Stimulated activated naive CD8-positive, alpha-beta T cell treated with anti-CD3 and anti-CD28 coated beads, Interleukin-15, amount 100 ng/mL, for 72 hours (primary cell): Measurements from ENCODE around the gene CMSS1.

Experiments
- ATAC-seq: fragments of 150-1000 bp; cut with Tn5 transposase; 2 replicates; pipeline ENCODE4 v1.10.0; 2021; ENCODE audit warnings: mild to moderate bottlenecking, moderate library complexity
- DNase-seq, 2 donors: peaks; one replicate each; pipeline ENCODE4 v3.0.0; 2021 to 2022
- H3K27ac Mint-ChIP-seq, 2 donors: one replicate each; pipeline ENCODE4 v1.8.0; 2022; ENCODE audit warnings: mild to moderate bottlenecking in 2 of 2, mixed read lengths in 2 of 2, moderate library complexity in 2 of 2
- H3K27me3 Mint-ChIP-seq: one replicate; pipeline ENCODE4 v1.8.0; 2022; ENCODE audit warnings: mixed read lengths
- H3K4me1 Mint-ChIP-seq: one replicate; pipeline ENCODE4 v1.8.0; 2022; ENCODE audit warnings: mild to moderate bottlenecking, mixed read lengths
- H3K4me3 Mint-ChIP-seq, 2 donors: one replicate each; pipeline ENCODE4 v1.8.0; 2022; ENCODE audit warnings: mild to moderate bottlenecking in 2 of 2, mixed read lengths in 2 of 2, moderate library complexity in 1 of 2
- H3K9me3 Mint-ChIP-seq, 2 donors: one replicate each; pipeline ENCODE4 v1.8.0; 2022; ENCODE audit warnings: mixed read lengths in 2 of 2

CMSS1 gene

GRCh38 chr3:100155128-100155527, 337.5 kb downstream of the CMSS1 start:
- peak overlapping the region in 1 of 2 donors; percentile 19 for H3K27ac Mint-ChIP-seq
- peaks cover 17% of the 10 kb centered on the region for H3K4me1 Mint-ChIP-seq
- peaks cover 26 to 36% of the 10 kb centered on the region in 2 donors for H3K9me3 Mint-ChIP-seq
- no peaks in the 10 kb centered on the region for H3K27me3 Mint-ChIP-seq
- DNase-seq, result no peak
- no peak overlapping the region for H3K4me3 Mint-ChIP-seq
- ATAC-seq, result no peak

- Mint-ChIP-seq H3K4me3 (no peak overlapping the region), H3K4me1 (peaks cover 19% of the 10 kb centered on the region), H3K9me3 (peaks cover 26 to 36% of the 10 kb centered on the region in 2 donors), H3K27ac (no peak overlapping the region), H3K27me3 (no peaks in the 10 kb centered on the region)
- ATAC-seq (no peak), DNase-seq (no peak)
These were observed 337.9 kb downstream of the CMSS1 start for GRCh38 chr3:100155590-100155989.

GRCh38 chr3:100157685-100158084, 340.0 kb downstream of the CMSS1 start:
- H3K4me1 Mint-ChIP-seq, result peaks cover 6% of the 10 kb centered on the region
- H3K4me3 Mint-ChIP-seq, result no peak overlapping the region
- no peaks in the 10 kb centered on the region for H3K27me3 Mint-ChIP-seq
- ATAC-seq (no peak), DNase-seq (no peak)
- no peak overlapping the region for H3K27ac Mint-ChIP-seq
- peaks cover 22 to 31% of the 10 kb centered on the region in 2 donors for H3K9me3 Mint-ChIP-seq

GRCh38 chr3:100158918-100159330, 341.3 kb downstream of the CMSS1 start:
- H3K27me3 Mint-ChIP-seq, result no peaks in the 10 kb centered on the region
- H3K4me3 Mint-ChIP-seq, result no peak overlapping the region
- peaks cover 17 to 23% of the 10 kb centered on the region in 2 donors for H3K9me3 Mint-ChIP-seq
- ATAC-seq (no peak), DNase-seq (no peak)
- H3K4me1 Mint-ChIP-seq, result peaks cover 6% of the 10 kb centered on the region
- no peak overlapping the region for H3K27ac Mint-ChIP-seq

GRCh38 chr3:100159331-100160153, 341.9 kb downstream of the CMSS1 start:
- H3K27ac Mint-ChIP-seq, result peak overlapping the region in 1 of 2 donors; percentile 12
- H3K27me3 Mint-ChIP-seq, result no peaks in the 10 kb centered on the region
- H3K9me3 Mint-ChIP-seq, result peaks cover 17 to 23% of the 10 kb centered on the region in 2 donors
- H3K4me1 Mint-ChIP-seq, result peaks cover 6% of the 10 kb centered on the region
- no peak overlapping the region for H3K4me3 Mint-ChIP-seq
- ATAC-seq (no peak), DNase-seq (no peak)

- DNase-seq, result no peak
These were observed 342.9 kb downstream of the CMSS1 start for GRCh38 chr3:100160521-100160920.

GRCh38 chr3:100163787-100164186, 346.1 kb downstream of the CMSS1 start:
- Mint-ChIP-seq H3K27ac (peak overlapping the region in 1 of 2 donors; percentile 28), H3K4me3 (no peak overlapping the region), H3K9me3 (no peaks in the 10 kb centered on the region), H3K27me3 (no peaks in the 10 kb centered on the region), H3K4me1 (peaks cover 6% of the 10 kb centered on the region)
- DNase-seq (no peak), ATAC-seq (no peak)

More at GRCh38 chr3:100160521-100160920, 342.9 kb downstream of the CMSS1 start:
- ATAC-seq, result no peak
- Mint-ChIP-seq H3K4me3 (no peak overlapping the region), H3K27me3 (no peaks in the 10 kb centered on the region), H3K4me1 (peaks cover 6% of the 10 kb centered on the region), H3K9me3 (peaks cover 9 to 14% of the 10 kb centered on the region in 2 donors), H3K27ac (peak overlapping the region in 1 of 2 donors; percentile 4)

GRCh38 chr3:100164743-100165142, 347.1 kb downstream of the CMSS1 start:
- ATAC-seq (no peak), DNase-seq (no peak)
- no peaks in the 10 kb centered on the region for H3K9me3 Mint-ChIP-seq
- peaks cover 6% of the 10 kb centered on the region for H3K4me1 Mint-ChIP-seq
- no peaks in the 10 kb centered on the region for H3K27me3 Mint-ChIP-seq
- no peak overlapping the region for H3K4me3 Mint-ChIP-seq
- no peak overlapping the region for H3K27ac Mint-ChIP-seq

- Mint-ChIP-seq H3K4me3 (no peak overlapping the region), H3K27me3 (no peaks in the 10 kb centered on the region), H3K27ac (no peak overlapping the region)
These were observed 348.4 kb downstream of the CMSS1 start for GRCh38 chr3:100165926-100166550.

GRCh38 chr3:100169201-100169920, 351.7 kb downstream of the CMSS1 start:
- DNase-seq (no peak), ATAC-seq (no peak)
- no peaks in the 10 kb centered on the region for H3K4me1 Mint-ChIP-seq
- no peaks in the 10 kb centered on the region for H3K27me3 Mint-ChIP-seq
- H3K4me3 Mint-ChIP-seq, result no peak overlapping the region
- H3K9me3 Mint-ChIP-seq, result no peaks in the 10 kb centered on the region
- H3K27ac Mint-ChIP-seq, result no peak overlapping the region

More at GRCh38 chr3:100165926-100166550, 348.4 kb downstream of the CMSS1 start:
- DNase-seq (no peak), ATAC-seq (no peak)
- H3K4me1 Mint-ChIP-seq, result no peaks in the 10 kb centered on the region
- no peaks in the 10 kb centered on the region for H3K9me3 Mint-ChIP-seq

- no peaks in the 10 kb centered on the region for H3K27me3 Mint-ChIP-seq
- H3K4me3 Mint-ChIP-seq, result no peak overlapping the region
- no peaks in the 10 kb centered on the region for H3K9me3 Mint-ChIP-seq
- no peak for DNase-seq
- H3K27ac Mint-ChIP-seq, result no peak overlapping the region
- no peak for ATAC-seq
- no peaks in the 10 kb centered on the region for H3K4me1 Mint-ChIP-seq
These were observed 352.8 kb downstream of the CMSS1 start for GRCh38 chr3:100170486-100170885.

- DNase-seq, result no peak
- Mint-ChIP-seq H3K4me3 (no peak overlapping the region), H3K27me3 (no peaks in the 10 kb centered on the region), H3K9me3 (no peaks in the 10 kb centered on the region), H3K27ac (peak overlapping the region in 1 of 2 donors; percentile 57), H3K4me1 (no peaks in the 10 kb centered on the region)
- no peak for ATAC-seq
These were observed 353.7 kb downstream of the CMSS1 start for GRCh38 chr3:100171211-100171914.

- H3K4me1 Mint-ChIP-seq, result no peaks in the 10 kb centered on the region
- H3K9me3 Mint-ChIP-seq, result peaks cover 8 to 9% of the 10 kb centered on the region in 2 donors
- no peak overlapping the region for H3K27ac Mint-ChIP-seq
- H3K27me3 Mint-ChIP-seq, result no peaks in the 10 kb centered on the region
- ATAC-seq (no peak), DNase-seq (no peak)
- H3K4me3 Mint-ChIP-seq, result no peak overlapping the region
These were observed 356.3 kb downstream of the CMSS1 start for GRCh38 chr3:100173961-100174360.

GRCh38 chr3:100175637-100176280, 358.1 kb downstream of the CMSS1 start:
- peaks cover 19 to 27% of the 10 kb centered on the region in 2 donors for H3K9me3 Mint-ChIP-seq
- no peak overlapping the region for H3K27ac Mint-ChIP-seq
- H3K4me3 Mint-ChIP-seq, result no peak overlapping the region
- DNase-seq (no peak), ATAC-seq (no peak)
- no peaks in the 10 kb centered on the region for H3K27me3 Mint-ChIP-seq
- H3K4me1 Mint-ChIP-seq, result no peaks in the 10 kb centered on the region
